NCI-H2196 treated with DMSO at 0.1 percent for 48 hours (cell line): ENCODE results near the gene KATNB1.
"Not testable (repeated sequence)": the region's sequence is repeated elsewhere in the genome, so short reads cannot be mapped to it uniquely, and the experiment has no call there.

ENCODE experiments used
- DNase-seq: peaks from one replicate; lab custom pipeline; 2025; ENCODE audit not compliant: unreplicated experiment; lab: John Stamatoyannopoulos, UW

The KATNB1 gene

GRCh38 chr16:57741660-57742191, 6.2 kb downstream of the KATNB1 start:
- no peak for DNase-seq

DNA sequence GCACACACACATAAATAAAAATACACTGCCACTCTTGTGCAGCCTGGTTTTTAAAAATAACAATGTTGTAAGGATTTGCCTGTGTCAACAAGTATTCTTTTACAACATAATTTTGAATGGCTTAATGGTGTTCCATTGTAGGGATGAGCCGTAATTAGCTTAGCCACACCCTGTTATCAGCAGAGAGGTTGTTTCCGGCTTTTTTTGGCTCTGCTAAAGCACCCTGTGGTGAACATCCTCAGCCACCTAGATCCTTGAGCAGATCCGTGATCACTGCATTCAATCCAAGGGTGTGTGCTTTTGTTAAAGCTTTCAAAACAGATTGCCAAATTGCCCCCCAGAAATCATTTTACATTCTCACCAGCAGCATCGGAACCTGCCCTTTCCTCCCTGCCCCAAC, 7.0 kb downstream of the KATNB1 start:
- DNase-seq: no peak

DNA sequence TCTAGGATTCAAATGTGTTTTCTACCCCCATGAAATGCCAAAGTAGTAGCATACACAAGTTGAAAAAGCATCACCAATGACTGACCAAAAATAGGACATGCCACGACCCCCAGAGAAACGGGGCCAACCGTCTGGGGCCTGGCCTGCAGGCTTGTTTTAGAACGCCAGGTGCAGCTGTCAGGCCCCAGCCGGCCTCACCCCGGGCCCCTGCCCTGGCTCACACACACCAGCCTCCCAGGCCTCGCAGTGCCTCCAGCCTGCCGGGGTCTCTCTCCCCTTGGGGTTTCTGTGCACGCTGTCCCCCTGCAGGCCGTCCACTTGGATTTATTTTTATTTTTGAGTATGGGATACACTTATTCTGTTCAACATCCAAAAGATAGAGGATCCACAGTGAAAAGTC, 7.9 kb downstream of the KATNB1 start:
- no peak for DNase-seq

- no peak for DNase-seq
Observed at GRCh38 chr16:57743886-57744641, 8.5 kb downstream of the KATNB1 start.

DNA sequence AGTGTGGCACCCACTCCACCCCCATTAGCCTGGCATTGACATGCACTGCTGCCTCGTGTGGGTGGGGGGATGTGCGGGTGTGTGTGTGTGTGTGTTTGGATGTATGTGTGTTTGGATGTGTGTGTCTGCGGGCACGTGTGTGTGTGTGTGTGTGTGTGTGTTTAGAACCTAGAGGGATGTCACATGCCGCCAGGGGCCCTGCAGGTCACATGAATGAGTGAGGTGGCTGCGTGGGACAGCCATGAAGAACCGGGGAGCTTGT, 9.0 kb downstream of the KATNB1 start:
- DNase-seq: no peak

DNA sequence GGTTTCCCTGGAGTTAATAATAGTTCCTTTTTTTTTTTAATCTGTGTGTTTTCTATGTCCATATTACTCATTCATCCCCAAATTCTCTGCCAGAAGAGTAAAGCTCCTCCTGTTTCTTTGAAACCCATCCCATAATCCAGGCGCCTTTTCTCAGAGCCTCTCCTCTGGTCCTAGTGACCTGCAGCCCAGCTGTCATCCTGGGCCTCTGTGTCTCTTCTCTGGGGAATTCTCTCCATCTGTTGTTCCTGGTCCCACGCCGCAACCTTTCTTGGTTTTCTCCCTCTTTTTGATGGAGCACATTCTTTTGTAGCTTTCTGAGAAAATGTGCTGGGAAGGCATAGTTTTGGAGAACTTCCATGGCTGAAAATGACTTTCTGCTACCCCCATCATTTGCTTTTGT, 10.2 kb downstream of the KATNB1 start:
- no peak for DNase-seq

- not testable (repeated sequence) for DNase-seq
Observed at GRCh38 chr16:57746316-57746715, 10.7 kb downstream of the KATNB1 start.

GRCh38 chr16:57747091-57747490, 11.5 kb downstream of the KATNB1 start:
- DNase-seq: no peak

GRCh38 chr16:57747496-57747895, 11.9 kb downstream of the KATNB1 start:
- DNase-seq: no peak

- no peak for DNase-seq
Observed at GRCh38 chr16:57747996-57748395, 12.4 kb downstream of the KATNB1 start.

DNA sequence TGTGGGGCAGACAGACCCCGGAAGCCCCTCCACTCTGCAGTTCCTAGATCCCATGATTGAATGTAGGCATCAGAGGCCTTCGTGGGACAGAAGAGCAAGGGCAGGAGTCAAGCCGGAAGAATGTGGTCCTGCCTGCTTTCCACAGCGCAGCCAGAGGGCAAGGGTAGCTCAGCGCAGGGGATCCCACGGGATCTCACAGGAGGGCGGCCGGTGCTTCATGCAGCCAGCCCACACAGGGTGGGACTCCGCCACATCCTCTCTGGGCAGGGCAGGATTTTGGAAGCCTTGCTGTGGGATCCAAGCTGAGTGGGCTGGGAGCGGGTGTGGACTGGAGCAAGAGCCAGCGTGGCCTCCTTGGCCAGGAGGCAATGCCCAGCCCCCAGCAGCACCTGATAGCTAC, 13.0 kb downstream of the KATNB1 start:
- DNase-seq: no peak

DNA sequence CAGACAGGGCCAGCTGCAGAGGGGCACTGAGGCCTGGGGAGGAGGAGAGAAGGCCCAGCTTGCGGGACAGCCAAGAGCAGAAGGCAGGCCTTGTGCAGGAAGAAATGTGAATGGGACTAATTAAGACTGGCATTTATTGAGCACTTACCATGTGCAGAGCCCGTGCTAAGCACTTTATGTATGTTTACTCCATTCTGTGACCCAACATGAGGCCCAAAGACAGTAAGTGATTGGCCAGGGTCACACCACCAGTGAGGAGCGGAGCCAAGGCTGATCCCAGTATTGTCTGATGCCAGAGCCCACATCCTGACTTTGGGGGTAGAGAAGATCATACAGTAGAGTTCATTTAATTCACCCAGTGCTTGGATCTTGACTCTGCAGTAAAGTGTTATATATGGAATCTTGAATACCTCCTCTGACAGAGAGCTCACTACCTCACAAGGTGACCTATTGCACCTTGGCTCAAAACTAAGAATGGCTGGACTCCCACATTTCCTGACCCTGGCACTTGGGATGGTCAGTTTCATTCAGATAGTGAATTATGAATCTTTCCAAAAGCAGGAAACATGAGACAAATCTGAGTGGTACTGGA, 13.6 kb downstream of the KATNB1 start:
- no peak for DNase-seq

GRCh38 chr16:57749856-57750452, 14.4 kb downstream of the KATNB1 start:
- DNase-seq: no peak

DNA sequence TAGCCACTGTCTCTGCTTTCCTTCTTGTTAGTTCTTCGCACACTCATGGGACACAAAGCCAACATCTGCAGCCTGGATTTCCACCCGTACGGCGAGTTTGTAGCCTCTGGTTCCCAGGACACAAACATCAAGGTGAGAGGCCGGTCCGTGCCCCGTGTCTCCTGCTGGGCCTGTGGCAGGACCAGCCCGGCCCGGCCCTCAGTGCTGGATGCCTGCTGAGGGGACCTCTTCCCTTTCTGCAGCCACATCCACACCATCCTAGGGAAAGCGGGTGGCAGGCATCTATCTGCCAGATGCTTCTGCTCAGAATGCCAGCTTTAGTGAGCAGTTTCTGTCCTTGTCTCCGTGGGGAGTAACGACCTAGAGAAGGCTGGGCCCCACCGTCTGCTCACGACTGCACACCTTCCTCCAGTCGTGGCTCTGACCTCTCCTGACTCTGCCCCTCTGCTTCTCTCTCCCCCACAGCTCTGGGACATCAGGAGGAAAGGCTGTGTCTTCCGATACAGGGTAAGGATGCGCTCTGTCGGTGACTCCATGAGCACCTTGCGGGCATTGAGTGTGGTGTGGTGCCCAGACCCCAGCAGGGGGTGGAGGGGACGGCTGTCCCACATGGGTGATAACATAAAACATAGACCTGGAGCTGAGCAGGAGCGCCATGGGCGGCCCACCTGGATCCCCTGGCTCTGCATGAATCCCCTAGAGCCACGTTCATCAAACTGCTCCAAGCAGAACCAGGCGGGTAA, 15.4 kb downstream of the KATNB1 start:
- DNase-seq: no peak

DNA sequence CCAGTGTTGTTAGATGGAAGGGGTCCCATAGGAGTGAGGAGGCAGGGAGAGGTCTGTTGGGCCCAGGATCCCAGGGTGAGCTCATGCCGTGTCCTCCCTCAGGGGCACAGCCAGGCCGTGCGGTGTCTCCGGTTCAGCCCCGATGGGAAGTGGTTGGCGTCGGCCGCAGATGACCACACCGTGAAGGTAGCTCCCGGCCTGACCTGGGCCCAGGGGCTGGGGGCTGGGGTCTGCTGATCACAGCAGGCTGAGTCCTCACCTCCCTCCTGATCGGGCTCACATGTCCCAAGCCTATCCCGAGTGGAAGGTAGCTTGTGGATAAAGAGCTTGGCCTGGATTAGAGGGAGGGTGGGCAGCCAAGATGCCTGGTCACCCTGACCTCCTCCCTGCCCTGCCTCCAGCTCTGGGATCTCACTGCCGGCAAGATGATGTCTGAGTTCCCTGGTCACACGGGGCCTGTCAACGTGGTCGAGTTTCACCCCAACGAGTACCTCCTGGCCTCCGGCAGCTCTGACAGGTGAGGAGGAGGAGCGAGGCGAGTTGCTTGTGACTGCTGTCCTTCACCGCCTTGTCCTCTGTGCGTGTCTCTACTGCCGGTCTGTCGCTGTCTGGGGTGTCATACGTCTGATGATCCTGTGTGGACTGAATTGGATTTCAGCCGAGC, 16.1 kb downstream of the KATNB1 start:
- no peak for DNase-seq

DNA sequence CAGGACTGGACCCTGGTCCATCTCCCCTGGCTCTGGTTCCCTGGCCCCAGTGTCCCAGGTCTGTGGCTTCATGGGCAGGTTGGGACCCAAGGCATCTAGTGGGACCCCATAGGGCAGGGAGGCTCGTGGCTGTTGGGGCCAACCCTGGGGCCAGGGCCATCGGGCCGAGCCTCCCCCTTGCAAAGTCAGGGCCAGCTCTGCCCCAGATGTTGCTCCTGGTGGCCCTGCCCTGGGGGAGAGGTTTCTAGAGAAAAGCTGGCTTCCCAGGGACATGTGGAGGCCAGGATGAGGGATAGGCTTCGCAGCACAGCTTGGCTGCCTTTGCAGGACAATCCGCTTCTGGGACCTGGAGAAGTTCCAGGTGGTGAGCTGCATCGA, 16.6 kb downstream of the KATNB1 start:
- DNase-seq: no peak

DNA sequence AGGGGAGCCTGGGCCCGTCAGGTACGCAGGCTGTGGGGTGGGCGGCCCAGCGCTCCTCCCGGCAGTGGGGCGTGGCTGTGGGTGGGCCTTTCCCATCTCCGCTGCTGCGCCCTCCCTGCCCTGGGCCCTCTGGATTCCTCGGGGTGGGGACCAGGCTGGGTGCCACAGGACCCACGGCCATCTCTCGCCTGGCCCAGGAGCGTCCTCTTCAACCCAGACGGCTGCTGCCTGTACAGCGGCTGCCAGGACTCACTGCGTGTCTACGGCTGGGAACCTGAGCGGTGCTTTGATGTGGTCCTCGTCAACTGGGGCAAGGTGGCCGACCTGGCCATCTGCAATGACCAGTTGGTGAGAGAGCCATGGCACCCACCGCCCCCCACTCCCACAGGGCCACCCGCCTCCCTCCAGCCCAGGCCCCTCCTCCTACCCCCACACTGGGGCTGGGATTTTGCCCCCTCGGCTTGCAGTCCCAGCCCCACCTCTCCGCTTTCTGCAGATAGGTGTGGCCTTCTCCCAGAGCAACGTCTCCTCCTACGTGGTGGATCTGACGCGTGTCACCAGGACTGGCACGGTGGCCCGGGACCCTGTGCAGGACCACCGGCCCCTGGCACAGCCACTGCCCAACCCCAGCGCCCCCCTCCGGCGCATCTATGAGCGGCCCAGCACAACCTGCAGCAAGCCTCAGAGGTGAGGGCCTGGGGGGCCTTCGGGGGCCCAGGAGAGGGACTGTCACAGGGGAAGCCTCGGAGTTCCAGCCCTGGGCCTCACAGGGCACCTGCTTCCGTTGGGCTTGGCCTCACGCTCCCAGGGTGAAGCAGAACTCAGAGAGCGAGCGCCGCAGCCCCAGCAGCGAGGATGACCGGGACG, 17.2 kb downstream of the KATNB1 start:
- no peak for DNase-seq

GRCh38 chr16:57753448-57754353, 18.1 kb downstream of the KATNB1 start:
- DNase-seq: no peak

DNA sequence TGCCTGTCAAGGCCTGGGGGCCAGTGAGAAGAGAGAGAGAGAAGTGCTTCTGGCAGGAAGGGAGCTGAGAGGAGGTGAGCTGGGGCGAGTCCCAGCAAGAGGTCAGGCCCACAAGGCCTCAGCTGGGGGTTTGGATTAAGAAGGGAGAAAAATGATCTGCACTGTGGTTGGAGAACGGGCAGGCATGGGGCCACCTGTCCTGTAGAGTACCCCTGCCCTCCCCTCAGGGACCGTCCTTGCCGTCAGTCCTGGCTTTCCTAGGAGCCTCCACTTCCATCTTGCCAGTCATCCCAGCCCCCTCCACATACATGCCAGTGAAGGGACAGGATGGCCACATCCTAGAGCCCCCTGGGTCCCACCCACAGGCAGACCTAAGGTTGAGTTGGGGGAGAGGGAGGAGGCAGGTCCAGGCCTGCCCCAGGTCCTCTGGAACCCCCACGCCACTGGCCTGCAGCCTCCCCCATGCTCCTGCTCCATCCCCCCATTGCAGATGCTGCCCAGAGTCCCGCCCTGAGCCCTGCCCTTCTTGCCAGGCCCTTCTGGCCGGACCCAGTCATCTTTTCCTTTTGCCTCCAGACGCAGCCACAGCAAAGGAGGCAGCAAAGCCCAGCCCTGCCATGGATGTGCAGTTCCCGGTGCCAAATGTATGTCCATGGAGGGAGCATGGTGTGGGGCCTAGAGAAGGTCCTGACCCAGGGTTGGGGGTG, 18.9 kb downstream of the KATNB1 start:
- DNase-seq: no peak
